ENCODE measurements around the gene CFD. TPM values are rescaled to one million over a fixed set of nuclear protein-coding genes. Genes with fewer than 3 reads are reported as not detected.

CFD gene
- total RNA-seq, 1 experiment from 2014 or later = 1.9 TPM

- Histone ChIP-seq H3K56ac (ENCODE audit: insufficient read length, low read depth, low read length) (no peak overlapping the region), H2BK120ac (ENCODE audit: low read depth, low read length, poor library complexity, severe bottlenecking) (no peak overlapping the region), H3T11ph (ENCODE audit: low read length) (no peak overlapping the region), H2BK12ac (ENCODE audit: insufficient read length, low read depth, low read length) (no peak overlapping the region), H4K91ac (ENCODE audit: insufficient read length, low read depth, low read length) (no peak overlapping the region), H4K20me1 (ENCODE audit: control insufficient read depth, insufficient read depth, insufficient read length) (no peaks in the 10 kb centered on the region), H3K79me2 (ENCODE audit: insufficient read depth, low read length) (peaks cover 3% of the 10 kb centered on the region; the same call in 1 of the 2 replicates), H2BK5ac (ENCODE audit: insufficient read length, low read length) (no peak overlapping the region), H2BK15ac (ENCODE audit: low read depth, low read length) (no peak overlapping the region), H3K27me3 (ENCODE audit: insufficient read depth, low read length) (no peaks in the 10 kb centered on the region), H2BK20ac (ENCODE audit: low read depth, low read length, poor library complexity, severe bottlenecking) (no peak overlapping the region), H3K27ac (ENCODE audit: insufficient read length, low read depth, low read length) (no peak overlapping the region), H4K8ac (replicated peaks; ENCODE audit: insufficient read length, low read depth, low read length) (no peak overlapping the region), H3K4ac (ENCODE audit: low read depth, low read length) (no peak overlapping the region), H3K4me1 (ENCODE audit: insufficient read depth, low read length) (no peaks in the 10 kb centered on the region; the same call in 1 of the 2 replicates), H3K9me3 (ENCODE audit: control insufficient read depth, low read depth, low read length) (no peaks in the 10 kb centered on the region), H3K79me1 (ENCODE audit: insufficient read depth, low read depth, low read length, poor library complexity, severe bottlenecking) (peaks cover 7% of the 10 kb centered on the region), H3K18ac (ENCODE audit: insufficient read length, low read depth, low read length) (no peak overlapping the region), H3K23me2 (ENCODE audit: insufficient read length, low read depth, low read length, poor library complexity, severe bottlenecking) (no peaks in the 10 kb centered on the region), H3K4me2 (ENCODE audit: insufficient read depth, insufficient read length, low read length) (no peak overlapping the region), H3K23ac (ENCODE audit: insufficient read length, low read depth, low read length) (no peak overlapping the region), H2AFZ (ENCODE audit: low read length) (no peak overlapping the region), H4K5ac (ENCODE audit: insufficient read length, low read depth, low read length) (no peak overlapping the region), H3K9ac (ENCODE audit: extremely low read depth, insufficient read length, low read length) (no peak overlapping the region), H3K14ac (ENCODE audit: insufficient read depth, low read length) (no peak overlapping the region), H2AK5ac (ENCODE audit: insufficient read length, low read length) (no peak overlapping the region)
- no CpG with 5 or more reads among the region's 7 CpGs for WGBS (ENCODE audit: extremely low coverage, insufficient read length, low lambda C conversion rate)
- Mint-ChIP-seq H3K27ac (no peak overlapping the region), H3K4me3 (no peak overlapping the region), H3K4me1 (peaks cover 0 to 29% of the 10 kb centered on the region in 2 experiments; a peak in 2 of 4 replicates), H3K27me3 (ENCODE audit: low read depth) (no peaks in the 10 kb centered on the region; the same call in 1 of the 2 replicates), H3K9me3 (no peaks in the 10 kb centered on the region), H3K36me3 (ENCODE audit: insufficient read depth in 1 of 3, low read depth in 3 of 3) (peaks cover 2 to 21% (median 20%) of the 10 kb centered on the region in 3 experiments; a peak in 4 of 7 replicates)
- DNase-seq = no peak
- no peak for TF ChIP-seq CTCF (conservative IDR thresholded peaks at IDR 0.05)
These were observed 42.6 kb downstream of the CFD start for GRCh38 chr19:902093-902370.

All from H9 (cell line).